ENCODE measurements around the gene EPC1. TPM values are rescaled to one million over a fixed set of nuclear protein-coding genes. Genes with fewer than 3 reads are reported as not detected.
"Not testable (repeated sequence)": the region's sequence is repeated elsewhere in the genome, so short reads cannot be mapped to it uniquely, and the experiment has no call there.

EPC1 gene
- total RNA-seq, 2 experiments from 2014 or later = 33.0 to 33.9 TPM

DNA sequence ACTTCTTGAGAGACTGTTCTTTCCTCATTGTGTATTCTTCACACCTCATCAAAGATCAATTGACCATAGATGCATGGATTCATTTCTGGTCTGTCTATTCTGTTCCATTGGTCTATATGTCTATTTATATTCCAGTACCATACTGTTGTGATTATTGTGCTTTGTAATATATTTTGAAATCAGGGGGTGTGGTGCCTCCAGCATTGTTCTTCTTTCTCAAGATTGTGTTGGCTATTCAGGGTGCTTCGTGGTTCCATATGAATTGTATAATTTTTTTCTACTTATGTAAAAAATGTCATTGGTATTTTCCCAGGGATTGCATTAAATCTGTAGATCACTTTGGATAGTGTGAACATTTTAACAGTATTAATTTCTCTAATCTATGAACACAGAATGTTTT, 106.5 kb downstream of the EPC1 start:
- ChIA-PET POLR2A (no interaction called here), CTCF (no interaction called here)
- DNase-seq (no peak), ATAC-seq (no peak)
- TF ChIP-seq, protein P1, sequence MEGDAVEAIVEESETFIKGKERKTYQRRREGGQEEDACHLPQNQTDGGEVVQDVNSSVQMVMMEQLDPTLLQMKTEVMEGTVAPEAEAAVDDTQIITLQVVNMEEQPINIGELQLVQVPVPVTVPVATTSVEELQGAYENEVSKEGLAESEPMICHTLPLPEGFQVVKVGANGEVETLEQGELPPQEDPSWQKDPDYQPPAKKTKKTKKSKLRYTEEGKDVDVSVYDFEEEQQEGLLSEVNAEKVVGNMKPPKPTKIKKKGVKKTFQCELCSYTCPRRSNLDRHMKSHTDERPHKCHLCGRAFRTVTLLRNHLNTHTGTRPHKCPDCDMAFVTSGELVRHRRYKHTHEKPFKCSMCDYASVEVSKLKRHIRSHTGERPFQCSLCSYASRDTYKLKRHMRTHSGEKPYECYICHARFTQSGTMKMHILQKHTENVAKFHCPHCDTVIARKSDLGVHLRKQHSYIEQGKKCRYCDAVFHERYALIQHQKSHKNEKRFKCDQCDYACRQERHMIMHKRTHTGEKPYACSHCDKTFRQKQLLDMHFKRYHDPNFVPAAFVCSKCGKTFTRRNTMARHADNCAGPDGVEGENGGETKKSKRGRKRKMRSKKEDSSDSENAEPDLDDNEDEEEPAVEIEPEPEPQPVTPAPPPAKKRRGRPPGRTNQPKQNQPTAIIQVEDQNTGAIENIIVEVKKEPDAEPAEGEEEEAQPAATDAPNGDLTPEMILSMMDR (IDR thresholded peaks at IDR 0.05) = no peak
- Mint-ChIP-seq H3K36me3 (ENCODE audit: low read depth) (no peaks in the 10 kb centered on the region), H3K27ac (no peak overlapping the region), H3K27me3 (peaks cover 4% of the 10 kb centered on the region), H3K4me3 (no peak overlapping the region), H3K9me3 (peaks cover 1% of the 10 kb centered on the region), H3K4me1 (ENCODE audit: low read depth) (peaks cover 16% of the 10 kb centered on the region)
- intact Hi-C loops (cut with micrococcal nuclease) = no loop called here

DNA sequence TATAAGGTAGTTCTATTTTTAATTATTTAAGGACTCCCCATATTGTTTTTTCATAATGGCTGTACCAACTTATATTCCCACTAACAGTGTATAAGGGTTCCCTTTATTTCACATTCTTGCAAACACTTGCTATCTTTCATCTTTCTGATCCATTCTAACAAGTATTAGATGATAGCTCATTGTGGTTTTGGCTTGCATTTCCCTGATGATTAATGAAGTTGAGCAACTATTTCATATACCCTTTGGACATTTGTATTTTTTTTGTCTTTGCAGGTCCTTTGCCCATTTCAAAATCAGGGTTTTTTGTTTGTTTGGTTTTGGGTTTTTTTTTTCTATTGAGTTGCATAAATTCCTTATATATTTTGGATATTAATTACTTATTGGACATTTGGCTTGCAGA, 107.2 kb downstream of the EPC1 start:
- DNase-seq = no peak
- CTCF ChIA-PET = no interaction called here
- TF ChIP-seq, protein P1 (IDR thresholded peaks at IDR 0.05) = no peak

GRCh38 chr10:32237644-32238345, 109.2 kb downstream of the EPC1 start:
- Mint-ChIP-seq H3K27me3 (no peaks in the 10 kb centered on the region), H3K4me3 (no peak overlapping the region), H3K9me3 (peaks cover 1% of the 10 kb centered on the region), H3K4me1 (ENCODE audit: low read depth) (no peaks in the 10 kb centered on the region), H3K27ac (no peak overlapping the region), H3K36me3 (ENCODE audit: low read depth) (peaks cover 1% of the 10 kb centered on the region)
- POLR2A ChIA-PET = interaction anchor here (0.6 kb wide), 1 partner anchor 9 kb away, joined by 3 read pairs; no protein-coding TSS in a partner anchor
- CTCF ChIA-PET = no interaction called here
- TF ChIP-seq, protein P1 (IDR thresholded peaks at IDR 0.05) = no peak
- DNase-seq (no peak), ATAC-seq (no peak)
- intact Hi-C loops (cut with micrococcal nuclease) = no loop called here

More for the DNA sequence above, 107.2 kb downstream of the EPC1 start:
- intact Hi-C loops (cut with micrococcal nuclease) = no loop called here
- peaks cover 1% of the 10 kb centered on the region for H3K9me3 Mint-ChIP-seq
- POLR2A ChIA-PET = no interaction called here
- peaks cover 11% of the 10 kb centered on the region for H3K4me1 Mint-ChIP-seq (ENCODE audit: low read depth)
- no peak for ATAC-seq
- peaks cover 2% of the 10 kb centered on the region for H3K27me3 Mint-ChIP-seq
- no peak overlapping the region for H3K4me3 Mint-ChIP-seq
- H3K27ac Mint-ChIP-seq = no peak overlapping the region
- no peaks in the 10 kb centered on the region for H3K36me3 Mint-ChIP-seq (ENCODE audit: low read depth)

- Mint-ChIP-seq H3K4me1 (ENCODE audit: low read depth) (no peaks in the 10 kb centered on the region), H3K36me3 (ENCODE audit: low read depth) (peaks cover 1% of the 10 kb centered on the region), H3K4me3 (no peak overlapping the region), H3K9me3 (peaks cover 1% of the 10 kb centered on the region), H3K27me3 (no peaks in the 10 kb centered on the region), H3K27ac (no peak overlapping the region)
- no peak for ATAC-seq
- DNase-seq = no peak
- POLR2A ChIA-PET = no interaction called here
- intact Hi-C loops (cut with micrococcal nuclease) = no loop called here
- TF ChIP-seq, protein P1 (IDR thresholded peaks at IDR 0.05) = no peak
- CTCF ChIA-PET = no interaction called here
Observed at GRCh38 chr10:32234471-32234870, 112.5 kb downstream of the EPC1 start.

DNA sequence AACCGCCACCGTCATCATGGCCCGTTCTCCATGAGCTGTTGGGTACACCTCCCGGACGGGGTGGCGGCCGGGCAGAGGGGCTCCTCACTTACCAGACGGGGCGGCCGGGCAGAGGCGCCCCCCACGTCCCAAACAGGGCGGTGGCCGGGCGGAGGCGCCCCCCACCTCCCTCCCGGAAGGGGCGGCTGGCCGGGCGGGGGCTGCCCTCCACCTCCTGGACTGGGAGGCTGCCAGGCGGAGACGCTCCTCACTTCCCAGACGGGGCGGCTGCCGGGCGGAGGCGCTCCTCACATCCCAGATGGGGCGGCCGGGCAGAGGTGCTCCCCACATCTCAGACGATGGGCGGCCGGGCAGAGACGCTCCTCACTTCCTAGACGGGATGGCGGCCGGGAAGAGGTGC, 113.6 kb downstream of the EPC1 start:
- POLR2A ChIA-PET; H3K27me3 Mint-ChIP-seq; intact Hi-C loops (cut with micrococcal nuclease); H3K27ac Mint-ChIP-seq; H3K9me3 Mint-ChIP-seq; ATAC-seq; H3K4me3 Mint-ChIP-seq; H3K36me3 Mint-ChIP-seq (ENCODE audit: low read depth); H3K4me1 Mint-ChIP-seq (ENCODE audit: low read depth); DNase-seq; CTCF ChIA-PET: not testable (repeated sequence)
